SK-N-SH treated with all-trans-retinoic acid at 6 μM for 48 hours (cell line): ENCODE results near the gene MSANTD7.

Experiments
- ATAC-seq: fragments of 200-7000 bp; cut with Tn5 transposase; 3 replicates; pipeline ENCODE4 v1.9.1; 2020; ENCODE audit warnings: mild to moderate bottlenecking, moderate library complexity
- ARNTL ChIP-seq: fragments of 450-650 bp; formaldehyde crosslinking; IDR thresholded peaks from 2 replicates; pipeline ENCODE4 v1.5.0; 2020; ENCODE audit warnings: low read depth, mild to moderate bottlenecking, moderate library complexity, borderline replicate concordance
- BACH2 ChIP-seq: fragments of 250-450 bp; sonication (Bioruptor Pico); IDR thresholded peaks from 2 replicates; pipeline ENCODE4 v1.9.0; 2021; ENCODE audit warnings: mild to moderate bottlenecking, borderline replicate concordance
- CSDC2 ChIP-seq: fragments of 250-450 bp; sonication (Bioruptor Pico); IDR thresholded peaks from 2 replicates; pipeline ENCODE4 v1.5.0; 2020; ENCODE audit warnings: mild to moderate bottlenecking, moderate library complexity
- GLIS3 ChIP-seq: fragments of 250-450 bp; sonication (Bioruptor Pico); IDR thresholded peaks from 2 replicates; pipeline ENCODE4 v1.5.0; 2020; ENCODE audit warnings: mild to moderate bottlenecking, moderate library complexity
- ISL1 ChIP-seq: fragments of 250-450 bp; sonication (Bioruptor Pico); IDR thresholded peaks from 2 replicates; pipeline ENCODE4 v2.1.2; 2022; ENCODE audit warnings: mild to moderate bottlenecking, moderate library complexity
- OSR1 ChIP-seq: fragments of 250-450 bp; sonication (Bioruptor Pico); IDR thresholded peaks from 2 replicates; pipeline ENCODE4 v1.8.0; 2022; ENCODE audit warnings: moderate library complexity, mild to moderate bottlenecking, inconsistent platforms
- PPARA ChIP-seq: fragments of 250-450 bp; sonication (Bioruptor Pico); IDR thresholded peaks from 2 replicates; pipeline ENCODE4 v1.5.0; 2020; ENCODE audit warnings: mild to moderate bottlenecking, borderline replicate concordance
- RARB ChIP-seq: fragments of 250-450 bp; sonication (Bioruptor Pico); IDR thresholded peaks from 2 replicates; pipeline ENCODE4 v1.8.0; 2021; ENCODE audit warnings: mild to moderate bottlenecking, moderate library complexity
- SNAI2 ChIP-seq: fragments of 250-450 bp; sonication (Bioruptor Pico); IDR thresholded peaks from 2 replicates; pipeline ENCODE4 v1.5.0; 2020; ENCODE audit warnings: mild to moderate bottlenecking, moderate library complexity
- TCF4 ChIP-seq: fragments of 250-450 bp; sonication (Bioruptor Pico); IDR thresholded peaks from 2 replicates; pipeline ENCODE4 v1.8.0; 2021; ENCODE audit warnings: mild to moderate bottlenecking, moderate library complexity, borderline replicate concordance
- TOX ChIP-seq: fragments of 250-450 bp; sonication (Bioruptor Pico); IDR thresholded peaks from 2 replicates; pipeline ENCODE4 v1.8.0; 2021; ENCODE audit warnings: mild to moderate bottlenecking, moderate library complexity, borderline replicate concordance
- ZC3H10 ChIP-seq: fragments of 250-450 bp; sonication (Bioruptor Pico); IDR thresholded peaks from 2 replicates; pipeline ENCODE4 v1.5.1; 2021; ENCODE audit warnings: mild to moderate bottlenecking, moderate library complexity
- ZFP3 ChIP-seq: fragments of 250-450 bp; sonication (Bioruptor Pico); IDR thresholded peaks from 2 replicates; pipeline ENCODE4 v1.5.0; 2020; ENCODE audit warnings: mild to moderate bottlenecking, moderate library complexity
- ZFP30 ChIP-seq: fragments of 450-650 bp; formaldehyde crosslinking; IDR thresholded peaks from 2 replicates; pipeline ENCODE4 v1.5.0; 2022; ENCODE audit warnings: mild to moderate bottlenecking, moderate library complexity
- ZNF70 ChIP-seq: fragments of 450-650 bp; formaldehyde crosslinking; IDR thresholded peaks from 2 replicates; pipeline ENCODE4 v1.5.0; 2020; ENCODE audit warnings: mild to moderate bottlenecking, moderate library complexity
- ZNF8 ChIP-seq: fragments of 450-650 bp; formaldehyde crosslinking; IDR thresholded peaks from 2 replicates; pipeline ENCODE4 v1.5.0; 2020; ENCODE audit warnings: mild to moderate bottlenecking, moderate library complexity
- TF ChIP-seq, protein P1 (sequence below): fragments of 250-450 bp; sonication (Bioruptor Pico); IDR thresholded peaks from 2 replicates; pipeline ENCODE4 v1.8.0; 2021; ENCODE audit warnings: low read depth, mild to moderate bottlenecking, moderate library complexity, borderline replicate concordance
- TF ChIP-seq, protein P2 (sequence below): fragments of 250-450 bp; sonication (Bioruptor Pico); IDR thresholded peaks from 2 replicates; pipeline ENCODE4 v1.5.0; 2020; ENCODE audit warnings: mild to moderate bottlenecking, moderate library complexity
- TF ChIP-seq, protein P3 (sequence below): fragments of 250-450 bp; sonication (Bioruptor Pico); IDR thresholded peaks from 2 replicates; pipeline ENCODE4 v1.5.1; 2021; ENCODE audit warnings: mild to moderate bottlenecking, moderate library complexity
- TF ChIP-seq, protein P4 (sequence below): fragments of 250-450 bp; sonication (Bioruptor Pico); IDR thresholded peaks from 2 replicates; pipeline ENCODE4 v1.8.0; 2020; ENCODE audit warnings: mild to moderate bottlenecking, moderate library complexity, borderline replicate concordance
- TF ChIP-seq, protein P5 (sequence below): fragments of 250-450 bp; sonication (Bioruptor Pico); IDR thresholded peaks from 2 replicates; pipeline ENCODE4 v1.5.1; 2020; ENCODE audit warnings: low read depth, mild to moderate bottlenecking, moderate library complexity

MSANTD7 gene

DNA sequence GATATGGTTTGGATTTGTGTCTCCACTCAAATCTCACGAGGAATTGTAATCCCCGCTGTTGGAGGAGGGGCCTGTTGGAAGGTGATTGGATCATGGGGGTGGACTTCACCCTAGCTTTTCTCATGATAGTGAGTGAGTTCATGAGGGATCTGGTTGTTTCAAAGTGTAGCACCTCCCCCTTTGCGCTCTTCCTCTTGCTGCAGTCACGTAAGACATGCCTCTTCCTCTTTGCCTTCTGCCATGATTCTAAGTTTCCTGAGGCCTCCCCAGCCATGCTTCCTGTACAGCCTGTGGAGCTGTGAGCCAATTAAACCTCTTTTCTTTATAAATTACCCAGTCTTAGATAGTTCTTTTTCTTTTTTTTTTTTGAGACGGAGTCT is 17.3 kb upstream of the MSANTD7 start:
- TF ChIP-seq, protein P1, sequence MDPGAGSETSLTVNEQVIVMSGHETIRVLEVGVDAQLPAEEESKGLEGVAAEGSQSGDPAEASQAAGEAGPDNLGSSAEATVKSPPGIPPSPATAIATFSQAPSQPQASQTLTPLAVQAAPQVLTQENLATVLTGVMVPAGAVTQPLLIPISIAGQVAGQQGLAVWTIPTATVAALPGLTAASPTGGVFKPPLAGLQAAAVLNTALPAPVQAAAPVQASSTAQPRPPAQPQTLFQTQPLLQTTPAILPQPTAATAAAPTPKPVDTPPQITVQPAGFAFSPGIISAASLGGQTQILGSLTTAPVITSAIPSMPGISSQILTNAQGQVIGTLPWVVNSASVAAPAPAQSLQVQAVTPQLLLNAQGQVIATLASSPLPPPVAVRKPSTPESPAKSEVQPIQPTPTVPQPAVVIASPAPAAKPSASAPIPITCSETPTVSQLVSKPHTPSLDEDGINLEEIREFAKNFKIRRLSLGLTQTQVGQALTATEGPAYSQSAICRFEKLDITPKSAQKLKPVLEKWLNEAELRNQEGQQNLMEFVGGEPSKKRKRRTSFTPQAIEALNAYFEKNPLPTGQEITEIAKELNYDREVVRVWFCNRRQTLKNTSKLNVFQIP (CRISPR knock-in tag) = no peak
- TF ChIP-seq SNAI2 (CRISPR knock-in tag) (no peak), ZC3H10 (no peak), PPARA (CRISPR knock-in tag) (no peak), ZFP30 (no peak), OSR1 (CRISPR knock-in tag) (no peak), ISL1 (CRISPR knock-in tag) (no peak), ARNTL (CRISPR knock-in tag) (no peak), GLIS3 (CRISPR knock-in tag) (no peak), ZNF8 (no peak), ZFP3 (CRISPR knock-in tag) (no peak), BACH2 (CRISPR knock-in tag) (no peak)
- TF ChIP-seq, protein P2, sequence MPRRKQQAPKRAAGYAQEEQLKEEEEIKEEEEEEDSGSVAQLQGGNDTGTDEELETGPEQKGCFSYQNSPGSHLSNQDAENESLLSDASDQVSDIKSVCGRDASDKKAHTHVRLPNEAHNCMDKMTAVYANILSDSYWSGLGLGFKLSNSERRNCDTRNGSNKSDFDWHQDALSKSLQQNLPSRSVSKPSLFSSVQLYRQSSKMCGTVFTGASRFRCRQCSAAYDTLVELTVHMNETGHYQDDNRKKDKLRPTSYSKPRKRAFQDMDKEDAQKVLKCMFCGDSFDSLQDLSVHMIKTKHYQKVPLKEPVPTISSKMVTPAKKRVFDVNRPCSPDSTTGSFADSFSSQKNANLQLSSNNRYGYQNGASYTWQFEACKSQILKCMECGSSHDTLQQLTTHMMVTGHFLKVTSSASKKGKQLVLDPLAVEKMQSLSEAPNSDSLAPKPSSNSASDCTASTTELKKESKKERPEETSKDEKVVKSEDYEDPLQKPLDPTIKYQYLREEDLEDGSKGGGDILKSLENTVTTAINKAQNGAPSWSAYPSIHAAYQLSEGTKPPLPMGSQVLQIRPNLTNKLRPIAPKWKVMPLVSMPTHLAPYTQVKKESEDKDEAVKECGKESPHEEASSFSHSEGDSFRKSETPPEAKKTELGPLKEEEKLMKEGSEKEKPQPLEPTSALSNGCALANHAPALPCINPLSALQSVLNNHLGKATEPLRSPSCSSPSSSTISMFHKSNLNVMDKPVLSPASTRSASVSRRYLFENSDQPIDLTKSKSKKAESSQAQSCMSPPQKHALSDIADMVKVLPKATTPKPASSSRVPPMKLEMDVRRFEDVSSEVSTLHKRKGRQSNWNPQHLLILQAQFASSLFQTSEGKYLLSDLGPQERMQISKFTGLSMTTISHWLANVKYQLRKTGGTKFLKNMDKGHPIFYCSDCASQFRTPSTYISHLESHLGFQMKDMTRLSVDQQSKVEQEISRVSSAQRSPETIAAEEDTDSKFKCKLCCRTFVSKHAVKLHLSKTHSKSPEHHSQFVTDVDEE (CRISPR knock-in tag) = no peak
- TF ChIP-seq, protein P3, sequence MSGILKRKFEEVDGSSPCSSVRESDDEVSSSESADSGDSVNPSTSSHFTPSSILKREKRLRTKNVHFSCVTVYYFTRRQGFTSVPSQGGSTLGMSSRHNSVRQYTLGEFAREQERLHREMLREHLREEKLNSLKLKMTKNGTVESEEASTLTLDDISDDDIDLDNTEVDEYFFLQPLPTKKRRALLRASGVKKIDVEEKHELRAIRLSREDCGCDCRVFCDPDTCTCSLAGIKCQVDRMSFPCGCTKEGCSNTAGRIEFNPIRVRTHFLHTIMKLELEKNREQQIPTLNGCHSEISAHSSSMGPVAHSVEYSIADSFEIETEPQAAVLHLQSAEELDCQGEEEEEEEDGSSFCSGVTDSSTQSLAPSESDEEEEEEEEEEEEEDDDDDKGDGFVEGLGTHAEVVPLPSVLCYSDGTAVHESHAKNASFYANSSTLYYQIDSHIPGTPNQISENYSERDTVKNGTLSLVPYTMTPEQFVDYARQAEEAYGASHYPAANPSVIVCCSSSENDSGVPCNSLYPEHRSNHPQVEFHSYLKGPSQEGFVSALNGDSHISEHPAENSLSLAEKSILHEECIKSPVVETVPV (CRISPR knock-in tag) = no peak
- TF ChIP-seq, protein P4, sequence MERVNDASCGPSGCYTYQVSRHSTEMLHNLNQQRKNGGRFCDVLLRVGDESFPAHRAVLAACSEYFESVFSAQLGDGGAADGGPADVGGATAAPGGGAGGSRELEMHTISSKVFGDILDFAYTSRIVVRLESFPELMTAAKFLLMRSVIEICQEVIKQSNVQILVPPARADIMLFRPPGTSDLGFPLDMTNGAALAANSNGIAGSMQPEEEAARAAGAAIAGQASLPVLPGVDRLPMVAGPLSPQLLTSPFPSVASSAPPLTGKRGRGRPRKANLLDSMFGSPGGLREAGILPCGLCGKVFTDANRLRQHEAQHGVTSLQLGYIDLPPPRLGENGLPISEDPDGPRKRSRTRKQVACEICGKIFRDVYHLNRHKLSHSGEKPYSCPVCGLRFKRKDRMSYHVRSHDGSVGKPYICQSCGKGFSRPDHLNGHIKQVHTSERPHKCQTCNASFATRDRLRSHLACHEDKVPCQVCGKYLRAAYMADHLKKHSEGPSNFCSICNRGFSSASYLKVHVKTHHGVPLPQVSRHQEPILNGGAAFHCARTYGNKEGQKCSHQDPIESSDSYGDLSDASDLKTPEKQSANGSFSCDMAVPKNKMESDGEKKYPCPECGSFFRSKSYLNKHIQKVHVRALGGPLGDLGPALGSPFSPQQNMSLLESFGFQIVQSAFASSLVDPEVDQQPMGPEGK = no peak
- TF ChIP-seq, protein P5, sequence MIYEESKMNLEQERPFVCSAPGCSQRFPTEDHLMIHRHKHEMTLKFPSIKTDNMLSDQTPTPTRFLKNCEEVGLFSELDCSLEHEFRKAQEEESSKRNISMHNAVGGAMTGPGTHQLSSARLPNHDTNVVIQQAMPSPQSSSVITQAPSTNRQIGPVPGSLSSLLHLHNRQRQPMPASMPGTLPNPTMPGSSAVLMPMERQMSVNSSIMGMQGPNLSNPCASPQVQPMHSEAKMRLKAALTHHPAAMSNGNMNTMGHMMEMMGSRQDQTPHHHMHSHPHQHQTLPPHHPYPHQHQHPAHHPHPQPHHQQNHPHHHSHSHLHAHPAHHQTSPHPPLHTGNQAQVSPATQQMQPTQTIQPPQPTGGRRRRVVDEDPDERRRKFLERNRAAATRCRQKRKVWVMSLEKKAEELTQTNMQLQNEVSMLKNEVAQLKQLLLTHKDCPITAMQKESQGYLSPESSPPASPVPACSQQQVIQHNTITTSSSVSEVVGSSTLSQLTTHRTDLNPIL (CRISPR knock-in tag) = no peak
- no peak for ATAC-seq

DNA sequence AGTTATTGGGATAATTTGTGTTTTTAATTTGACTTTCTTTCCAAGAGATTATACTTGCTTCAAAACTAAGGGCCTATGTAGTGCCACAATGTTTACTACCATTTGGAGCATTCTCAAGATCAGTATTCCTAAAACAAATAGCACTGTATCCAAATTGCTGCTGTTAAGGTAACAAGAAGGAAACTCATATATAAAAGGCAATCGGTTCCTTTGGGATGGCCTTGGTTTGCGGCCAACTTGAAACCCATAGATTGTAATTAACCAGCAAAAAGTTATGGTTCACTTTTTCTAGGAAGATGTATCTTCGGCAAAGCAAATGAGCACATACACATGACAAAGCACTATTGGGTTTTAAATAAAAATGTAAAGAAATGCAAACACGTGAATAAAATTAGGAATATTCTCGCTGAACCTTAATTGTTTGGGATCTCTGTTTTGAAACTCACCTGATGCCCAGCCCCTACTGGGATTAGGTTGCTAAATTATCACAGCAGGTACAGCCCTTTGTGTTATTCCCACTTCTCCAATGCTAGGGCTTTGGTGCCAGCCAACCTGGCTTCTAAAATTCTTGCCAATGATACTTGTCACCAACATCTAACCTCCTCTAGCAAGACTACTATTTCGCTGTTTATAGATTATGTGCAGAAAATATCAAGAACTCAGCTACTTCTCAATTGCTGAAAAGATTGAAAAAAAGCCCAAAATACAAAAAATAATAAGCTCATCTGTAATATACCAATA is 16.3 kb upstream of the MSANTD7 start:
- no peak for TF ChIP-seq PPARA (CRISPR knock-in tag)
- no peak for TF ChIP-seq ZNF8
- TF ChIP-seq, protein P1 (CRISPR knock-in tag) = no peak
- TF ChIP-seq TCF4 (CRISPR knock-in tag) = no peak
- TF ChIP-seq, protein P4 = no peak
- no peak for TF ChIP-seq RARB (CRISPR knock-in tag)
- TF ChIP-seq, protein P3 (CRISPR knock-in tag) = no peak
- no peak for TF ChIP-seq TOX (CRISPR knock-in tag)
- TF ChIP-seq ZNF70 (CRISPR knock-in tag) = no peak
- TF ChIP-seq BACH2 (CRISPR knock-in tag) = no peak
- no peak for TF ChIP-seq ZFP3 (CRISPR knock-in tag)
- no peak for TF ChIP-seq CSDC2 (CRISPR knock-in tag)
- TF ChIP-seq ARNTL (CRISPR knock-in tag) = no peak
- ATAC-seq = no peak
